Right renal pelvis (tissue), 4 donors: ENCODE results near the gene TULP1. TPM values are rescaled to one million over a fixed set of nuclear protein-coding genes. Genes with fewer than 3 reads are reported as not detected.
A peak's percentile ranks its signal among the peaks of the same experiment; 100 is the strongest.

Source experiments
- DNase-seq, 4 donors: peaks; one replicate each; pipeline ENCODE4 v3.0.0-alpha.2; 2013; ENCODE audit warnings: low read depth in 4 of 4, low spot score in 3 of 4, missing footprints in 1 of 4
- polyA plus RNA-seq, 4 donors: library from polyadenylated mRNA; unstranded; fragments of 120-200 nt; gene quantifications; one replicate each; pipeline ENCODE4 v1.2.1, GENCODE V29; 2013; ENCODE audit not compliant: insufficient read length in 4 of 4

The TULP1 gene
- polyA plus RNA-seq, 4 donors: 1.5 to 2.9 (median 2.4) TPM

DNA sequence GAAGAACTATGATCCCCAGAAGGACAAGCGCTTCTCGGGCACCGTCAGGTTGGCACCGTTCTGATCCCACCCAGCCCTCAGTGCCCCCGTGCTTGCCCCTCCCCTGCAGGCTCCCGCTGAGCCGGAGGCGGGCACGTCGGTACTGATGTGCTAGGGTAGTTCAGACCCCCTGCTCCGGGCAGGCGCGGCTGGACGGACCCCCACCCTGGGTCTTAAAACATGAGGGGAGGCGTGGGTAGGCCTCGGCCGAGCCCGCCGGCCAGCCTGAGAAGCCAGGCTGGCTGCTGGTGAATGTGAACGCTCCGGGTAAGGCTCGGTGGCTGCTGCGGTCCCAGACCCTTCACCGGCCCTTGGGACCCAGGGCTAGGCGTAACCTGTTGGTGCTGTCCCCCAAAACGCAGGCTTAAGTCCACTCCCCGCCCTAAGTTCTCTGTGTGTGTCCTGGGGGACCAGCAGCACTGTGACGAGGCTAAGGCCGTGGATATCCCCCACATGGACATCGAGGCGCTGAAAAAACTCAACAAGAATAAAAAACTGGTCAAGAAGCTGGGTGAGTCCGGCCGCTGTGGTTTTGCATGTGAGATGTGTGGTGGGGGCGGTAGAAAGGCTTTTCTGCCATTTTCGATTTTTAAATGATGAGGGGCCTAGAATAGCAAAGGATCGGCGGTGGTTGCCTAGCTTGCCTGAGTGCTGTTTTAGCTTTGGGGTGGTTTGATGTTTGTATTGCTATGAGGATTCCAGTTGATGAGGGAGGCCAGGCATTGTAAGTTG lies 43.5 kb downstream of the TULP1 start:
- DNase-seq: no peak

DNA sequence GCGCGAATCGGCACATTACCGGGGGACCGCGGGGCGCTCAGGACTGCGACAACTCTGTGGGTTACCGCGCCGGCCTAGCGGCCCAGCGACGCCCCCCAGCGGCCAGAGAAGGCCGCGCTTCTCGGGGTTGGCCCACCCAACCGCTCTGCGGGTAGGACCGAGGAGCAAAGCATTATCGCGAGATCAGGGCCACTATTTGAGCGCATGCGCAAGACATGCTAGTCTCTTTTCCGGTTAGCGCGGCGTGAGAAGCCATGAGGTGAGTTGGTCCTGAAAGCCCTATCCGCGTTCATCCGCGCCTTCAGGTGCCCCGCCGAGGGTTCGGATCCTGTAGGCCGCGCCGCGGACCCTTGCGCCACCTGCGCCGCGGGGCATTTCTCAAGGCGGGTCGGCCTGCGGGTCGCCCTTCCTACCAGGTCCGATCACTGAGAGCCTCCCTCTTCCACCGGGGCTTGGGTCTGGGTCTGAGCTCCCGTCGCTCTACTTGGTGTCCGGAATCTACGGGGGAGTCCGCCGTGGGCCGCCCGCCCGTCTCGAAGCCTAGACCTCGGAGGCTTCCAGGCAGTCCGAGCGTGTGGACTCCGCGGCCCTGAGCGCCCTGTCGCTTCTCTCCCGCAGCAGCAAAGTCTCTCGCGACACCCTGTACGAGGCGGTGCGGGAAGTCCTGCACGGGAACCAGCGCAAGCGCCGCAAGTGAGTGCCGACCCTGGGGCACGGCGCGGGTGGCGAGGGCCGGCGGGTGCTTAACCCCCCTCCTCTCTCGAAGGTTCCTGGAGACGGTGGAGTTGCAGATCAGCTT lies 44.3 kb downstream of the TULP1 start, which contains the start of gene RPL10A:
RPL10A (plus strand) TSS at position 221 of the 799 bp plus-strand sequence; CDS start at position 255, 34 bp downstream.
- DNase-seq: peak; percentile 96 to 97 (median 96)

DNA sequence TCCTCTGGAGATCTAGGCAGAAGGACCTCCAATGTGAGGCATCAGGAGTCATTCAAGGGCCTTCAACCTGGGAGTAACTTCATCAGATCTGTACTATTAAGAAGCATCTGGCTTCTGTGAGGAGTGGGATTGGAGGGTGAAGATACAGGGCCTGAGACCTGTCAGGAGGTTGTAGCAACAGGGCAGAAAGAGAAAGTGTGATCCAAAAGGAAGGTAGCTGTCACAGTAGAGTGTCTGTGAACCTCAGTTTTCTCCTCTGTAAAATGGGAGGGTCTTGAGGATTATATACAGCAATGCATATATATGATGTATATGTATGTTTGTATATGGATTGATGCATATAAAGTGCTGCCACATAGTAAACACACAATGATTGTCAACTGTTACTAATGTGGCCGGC lies 47.0 kb downstream of the TULP1 start:
- DNase-seq: no peak

DNA sequence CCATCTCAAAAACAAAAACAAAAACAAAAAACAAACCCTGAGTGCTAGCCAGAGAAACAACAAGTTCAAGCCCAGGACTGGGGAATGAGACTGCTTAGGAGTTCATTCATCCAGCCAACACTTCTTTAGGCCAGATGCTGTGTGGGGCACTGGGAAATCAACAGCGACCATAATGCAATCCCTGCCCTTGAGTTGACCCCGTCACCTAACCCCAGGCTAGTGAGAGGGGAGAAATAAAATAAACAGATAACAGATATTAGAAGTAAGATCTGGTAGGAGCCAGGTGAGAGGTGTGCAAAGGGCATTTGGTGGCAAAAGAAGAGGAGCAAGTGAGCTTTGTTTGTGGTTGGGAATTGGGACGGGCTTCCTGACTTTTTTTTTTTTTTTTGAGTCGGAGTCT lies 49.4 kb downstream of the TULP1 start:
- DNase-seq: no peak

DNA sequence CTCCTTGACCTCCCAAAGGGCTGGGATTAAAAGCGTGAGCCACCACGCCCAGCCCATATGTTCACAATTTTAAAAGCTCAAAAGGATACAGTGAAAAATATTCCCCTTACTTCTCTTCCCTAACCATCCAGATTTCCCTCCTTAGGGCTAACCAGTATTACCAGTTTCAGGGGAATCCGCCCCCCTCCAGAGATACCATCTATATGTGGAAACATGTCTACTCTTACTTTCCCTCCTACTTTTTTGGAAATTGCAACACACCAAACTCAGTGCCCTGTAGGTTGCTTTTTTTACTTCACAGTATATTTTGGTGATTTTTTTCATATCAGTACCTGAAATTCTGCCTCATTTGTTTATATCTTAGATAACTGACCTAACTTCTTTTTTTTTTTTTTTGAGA lies 51.4 kb downstream of the TULP1 start:
- no peak for DNase-seq

DNA sequence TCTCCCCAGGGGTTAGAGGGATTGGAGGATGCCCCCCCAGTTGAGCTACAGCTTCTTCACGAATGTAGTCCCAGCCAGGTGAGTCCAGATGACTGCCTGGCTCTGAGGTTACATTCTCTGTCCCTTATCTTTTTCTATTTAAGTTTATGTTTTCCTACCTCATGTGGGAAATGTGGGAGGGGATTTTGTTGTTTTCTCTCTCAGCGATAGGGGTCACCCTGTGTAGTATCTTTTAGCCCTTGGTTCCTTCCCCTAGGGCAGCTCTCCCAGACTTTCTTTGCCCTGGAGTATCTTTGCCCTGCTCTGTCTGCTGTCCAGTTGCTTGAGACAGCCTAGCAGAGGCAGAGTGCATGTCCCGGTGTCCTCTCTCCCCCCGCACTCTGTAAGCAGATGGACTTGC lies 54.8 kb downstream of the TULP1 start:
- DNase-seq: no peak

DNA sequence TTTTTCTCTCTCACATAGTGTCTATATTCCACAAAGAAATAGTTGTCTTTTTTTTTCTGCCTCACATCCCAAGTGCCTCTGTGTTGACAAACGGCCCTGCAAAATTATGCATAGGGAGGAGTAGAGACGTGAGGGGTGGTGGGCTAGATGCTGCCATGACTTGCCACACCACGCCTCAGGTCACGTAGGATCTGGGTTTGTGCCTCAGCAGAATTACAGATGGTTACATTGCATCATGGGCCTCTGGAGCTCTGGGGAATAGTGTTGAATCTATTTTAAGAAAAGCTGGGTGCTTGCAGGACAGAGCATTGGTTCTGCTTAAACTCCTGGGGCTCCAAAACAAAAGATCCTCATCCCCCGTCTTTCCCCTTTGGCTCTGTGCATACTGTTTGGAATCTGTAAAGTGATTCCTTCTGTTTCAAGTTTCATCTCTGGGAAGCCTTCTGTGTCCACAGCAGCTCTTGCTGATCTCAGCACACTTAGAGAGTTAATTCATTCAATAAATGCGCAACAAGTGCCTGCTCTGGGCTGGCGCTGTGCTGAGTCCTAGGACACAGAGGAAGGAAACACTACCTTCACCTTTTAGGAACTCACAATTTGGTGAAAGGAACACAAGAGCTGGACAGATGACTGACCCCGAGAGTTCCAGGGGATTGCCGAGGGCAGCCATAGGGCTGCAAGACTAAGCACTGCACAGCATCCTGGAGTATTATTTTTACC lies 58.1 kb downstream of the TULP1 start:
- no peak for DNase-seq

DNA sequence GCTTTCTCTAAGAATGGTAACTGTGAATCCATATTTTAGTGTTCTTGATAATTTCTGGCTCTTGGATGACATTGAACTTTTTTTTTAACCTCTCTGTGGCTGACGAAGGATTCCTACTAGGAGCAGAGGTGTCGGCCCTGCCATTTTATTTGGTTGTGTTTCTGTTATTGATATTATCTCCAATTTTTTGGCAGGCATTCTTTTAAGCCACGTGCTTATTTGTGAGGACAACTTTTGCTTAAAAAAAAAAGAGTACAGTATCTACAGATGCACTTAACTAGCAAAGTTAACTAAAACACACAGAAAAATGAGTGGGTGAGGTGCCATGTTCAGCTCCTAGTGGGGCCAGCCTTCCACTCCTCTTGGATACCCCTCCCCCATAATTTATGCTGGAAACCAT lies 59.5 kb downstream of the TULP1 start:
- no peak for DNase-seq

DNA sequence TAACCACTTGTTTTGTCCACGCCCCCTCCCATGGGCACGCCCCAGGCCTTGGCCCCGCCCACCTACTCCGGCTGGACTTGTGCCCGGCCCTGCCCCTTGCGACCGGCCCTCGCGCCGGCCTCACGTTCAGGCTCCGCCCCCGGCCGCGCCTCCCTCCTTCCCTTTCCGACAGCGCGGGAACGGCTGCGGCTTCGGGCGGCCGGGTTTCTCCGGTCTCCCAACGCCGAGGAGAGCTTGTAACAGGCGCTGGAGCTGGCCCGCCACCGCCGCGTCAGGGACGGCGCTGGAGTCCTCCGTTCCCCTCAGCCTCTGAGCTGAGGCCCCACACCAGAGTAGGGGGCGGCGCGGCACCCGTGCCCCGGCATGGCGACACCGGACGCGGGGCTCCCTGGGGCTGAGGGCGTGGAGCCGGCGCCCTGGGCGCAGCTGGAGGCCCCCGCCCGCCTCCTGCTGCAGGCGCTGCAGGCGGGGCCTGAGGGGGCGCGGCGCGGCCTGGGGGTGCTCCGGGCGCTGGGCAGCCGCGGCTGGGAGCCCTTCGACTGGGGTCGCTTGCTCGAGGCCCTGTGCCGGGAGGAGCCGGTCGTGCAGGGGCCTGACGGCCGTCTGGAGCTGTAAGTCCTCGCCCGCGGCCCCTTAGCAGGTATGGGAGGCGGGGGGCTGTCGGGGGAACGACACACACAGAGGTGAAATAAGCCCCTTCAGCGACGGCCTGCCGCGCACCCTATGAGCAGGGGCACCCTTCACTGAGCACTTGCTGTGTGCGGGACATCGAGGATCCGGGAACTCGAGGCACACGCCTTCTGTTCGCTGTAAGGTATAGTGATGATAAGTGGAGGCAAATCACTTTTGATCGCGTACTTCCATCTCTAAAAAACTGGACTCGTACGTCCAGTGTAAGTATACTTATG lies 60.3 kb downstream of the TULP1 start, which contains the start of gene FANCE:
FANCE (plus strand) TSS at position 156 of the 908 bp plus-strand sequence; CDS start at position 364, 208 bp downstream.
- peak; percentile 87 to 91 (median 89) for DNase-seq

DNA sequence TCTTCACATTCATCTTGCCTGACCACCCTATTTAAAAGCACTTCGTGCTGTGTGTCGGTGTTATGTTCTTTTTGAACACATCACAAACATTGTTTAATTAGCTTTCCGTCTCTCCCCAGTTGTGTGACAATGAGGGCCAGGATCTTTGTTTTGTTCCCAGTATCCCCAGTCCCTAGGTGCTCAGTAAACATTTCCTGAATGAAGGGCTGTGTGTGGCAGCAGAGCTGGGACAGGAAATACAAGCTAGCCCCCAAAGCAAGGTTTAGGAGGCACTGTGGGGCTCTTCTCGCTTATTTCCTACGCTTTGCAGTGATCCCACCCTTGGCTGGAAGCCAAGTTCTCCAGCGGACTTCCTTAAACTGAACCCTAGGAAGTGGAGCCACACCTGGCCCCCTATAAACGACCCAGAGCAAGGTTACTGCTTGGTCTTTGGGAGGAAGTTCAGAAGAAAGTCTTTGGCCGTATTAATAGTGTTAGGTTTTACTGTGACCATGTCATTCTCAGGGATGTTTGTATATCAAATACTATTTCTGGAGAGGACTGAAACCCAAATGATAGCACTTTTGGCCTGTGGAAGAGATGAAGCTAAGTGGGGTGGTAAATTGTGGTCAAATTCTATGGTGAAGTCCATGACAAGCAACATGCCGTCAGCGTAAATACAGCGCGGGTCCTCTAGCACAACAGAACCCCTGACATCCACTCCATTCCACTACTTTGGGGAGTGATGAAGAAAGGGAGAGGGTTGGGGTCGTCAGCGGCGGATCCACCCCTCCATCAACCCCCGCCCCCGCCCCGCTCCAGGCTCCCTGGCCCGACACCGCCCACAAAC lies 61.1 kb downstream of the TULP1 start:
- no peak for DNase-seq

DNA sequence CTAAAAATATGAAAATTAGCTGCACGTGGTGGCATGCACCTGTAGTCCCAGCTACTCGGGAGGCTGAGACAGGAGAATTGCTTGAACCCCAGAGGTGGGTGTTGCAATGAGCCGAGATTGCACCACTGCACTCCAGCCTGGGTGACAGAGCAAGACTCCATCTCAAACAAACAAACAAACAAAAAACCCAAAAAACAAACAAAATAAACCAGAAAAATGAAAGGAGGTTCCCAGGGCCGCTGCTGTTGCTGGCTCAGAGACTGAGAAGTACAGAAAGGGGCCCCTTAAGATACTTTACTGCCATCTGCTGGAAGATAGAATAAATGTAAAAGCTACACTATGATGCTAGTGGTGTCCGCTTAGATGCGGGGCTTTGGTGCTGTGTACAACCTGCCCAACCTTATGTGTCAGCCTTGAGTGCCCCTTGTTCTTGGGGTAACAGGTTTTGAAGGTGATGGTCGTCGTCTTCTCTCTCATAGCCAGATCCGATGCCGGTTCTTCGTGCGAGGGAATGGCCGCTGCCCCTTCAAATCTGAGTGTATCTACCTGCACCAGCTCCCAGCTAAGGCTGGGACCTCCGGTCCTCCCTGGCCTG lies 63.3 kb downstream of the TULP1 start:
- DNase-seq: peak in 2 of 4 donors; percentile 58 to 66

DNA sequence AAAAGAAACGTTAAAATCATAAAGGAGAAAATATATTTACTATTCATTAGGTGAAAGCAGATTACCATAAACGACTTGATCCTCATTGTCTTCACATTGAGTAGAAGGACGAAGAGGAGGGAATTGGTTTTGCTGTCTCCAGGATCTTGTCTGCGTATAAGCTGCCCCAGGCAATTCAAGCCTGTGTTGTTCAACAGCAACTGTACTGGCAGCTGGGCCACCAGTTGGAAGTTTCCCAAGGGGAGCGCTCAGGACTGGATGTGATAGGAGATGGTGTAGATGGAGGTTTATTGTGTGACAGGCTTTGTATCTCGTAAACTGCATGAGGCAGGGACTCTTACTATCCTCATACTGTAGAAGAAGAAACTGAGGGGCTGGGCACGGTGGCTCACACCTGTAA lies 64.5 kb downstream of the TULP1 start:
- no peak for DNase-seq

Other genes starting within 250 kb of the TULP1 start
- gene DEF6, start 215.1 kb downstream of the TULP1 start, polyA plus RNA-seq: 1 to 10 TPM; 2.7 to 4.1 (median 3.7) TPM
- gene PPARD, start 170.3 kb downstream of the TULP1 start, polyA plus RNA-seq: 10 to 100 TPM; 22.5 to 27.5 (median 24.0) TPM
- 10 to 100 TPM in 2 of 4 donors, 1 to 10 TPM in 2; 9.4 to 11.3 (median 10.4) TPM for gene FANCE, start 60.6 kb downstream of the TULP1 start, polyA plus RNA-seq
- gene RPL10A, start 44.5 kb downstream of the TULP1 start, polyA plus RNA-seq: 1,000 to 10,000 TPM; 1,948 to 2,087 (median 2,028) TPM
- gene TEAD3, start 15.8 kb downstream of the TULP1 start, polyA plus RNA-seq: 10 to 100 TPM; 42.6 to 53.0 (median 47.7) TPM
- gene FKBP5, start 176.0 kb upstream of the TULP1 start, polyA plus RNA-seq: 10 to 100 TPM; 25.4 to 30.7 (median 28.2) TPM
- gene ARMC12, start 224.1 kb upstream of the TULP1 start, polyA plus RNA-seq: 1 to 10 TPM in 3 of 4 donors, under 1 TPM in 1; 0.90 to 1.1 (median 1.1) TPM